B cell (primary cell): ENCODE results near the gene TMEM179B. TPM values are rescaled to one million over a fixed set of nuclear protein-coding genes. Genes with fewer than 3 reads are reported as not detected.

Experiments used
- ATAC-seq: fragments of 200-7000 bp; cut with Tn5 transposase; one replicate; pipeline ENCODE4 v1.10.0; 2021; ENCODE audit warnings: low read depth, mild to moderate bottlenecking, moderate number of reproducible peaks, moderate library complexity
- CTCF ChIA-PET: fragments of 350-600 bp; sonication (Branson Sonifier 250); formaldehyde crosslinking; loops from one replicate; lab custom pipeline; 2021; ENCODE audit warnings: antibody characterized with exemption, inconsistent platforms; lab: Charles Lee
- POLR2A ChIA-PET: fragments of 350-600 bp; sonication (Branson Sonifier 250); formaldehyde crosslinking; loops from one replicate; lab custom pipeline; 2021; ENCODE audit warnings: antibody characterized with exemption; lab: Charles Lee
- DNase-seq: peaks from one replicate; pipeline ENCODE4 v3.0.0; 2013
- H2AFZ ChIP-seq: 2 replicates; pipeline ENCODE4 v1.6.1; 2012; ENCODE audit warnings: mild to moderate bottlenecking, low read depth, low read length; ENCODE audit not compliant: insufficient read depth, poor library complexity, severe bottlenecking
- H3K27ac ChIP-seq, 2 donors: 1 replicate in 1 of 2; 2 replicates in 1 of 2; pipeline ENCODE4 v1.5.1; 2012 to 2013; ENCODE audit warnings: low read length in 2 of 2, mild to moderate bottlenecking in 2 of 2, moderate library complexity in 1 of 2
- H3K27me3 ChIP-seq, 4 experiments: fragments of 200-600 bp in 1 of 4; sonication (generic) in 1 of 4; replicated peaks in 1 of 4; 1 replicate in 2 of 4; 2 replicates in 2 of 4; pipeline versions ENCODE4 v1.6.1 to v1.7.0; 2013 to 2016; ENCODE audit warnings: low read length in 3 of 4, mild to moderate bottlenecking in 2 of 4, mixed read lengths in 1 of 4, moderate library complexity in 1 of 4; ENCODE audit not compliant: insufficient read depth in 4 of 4, control insufficient read depth in 3 of 4; ENCODE audit errors: control extremely low read depth in 1 of 4
- H3K36me3 ChIP-seq, 2 experiments: replicated peaks in 1 of 2; 1 replicate in 1 of 2; 2 replicates in 1 of 2; pipeline versions ENCODE4 v1.6.1 to v1.7.1; 2013; ENCODE audit warnings: low read length in 1 of 2; ENCODE audit not compliant: insufficient read depth in 2 of 2, control insufficient read depth in 1 of 2; ENCODE audit errors: control extremely low read depth in 1 of 2, extremely low read depth in 1 of 2
- H3K4me1 ChIP-seq, 2 donors: fragments of 200-600 bp in 1 of 2; sonication (generic) in 1 of 2; 1 replicate in 1 of 2; 2 replicates in 1 of 2; pipeline versions ENCODE4 v1.5.1 to v1.6.1; 2013 to 2017; ENCODE audit warnings: low read length in 2 of 2; ENCODE audit not compliant: control insufficient read depth in 2 of 2, insufficient read depth in 2 of 2
- H3K4me2 ChIP-seq: replicated peaks from 2 replicates; pipeline ENCODE3; 2012; ENCODE audit warnings: mild to moderate bottlenecking, low read depth, low read length; ENCODE audit not compliant: poor library complexity, severe bottlenecking
- H3K4me3 ChIP-seq, 5 experiments: fragments of 200-600 bp in 1 of 5; sonication (generic) in 1 of 5; 1 replicate in 3 of 5; 2 replicates in 2 of 5; pipeline versions ENCODE4 v1.5.1 to v1.7.0; 2011 to 2016; ENCODE audit warnings: low read length in 4 of 5, mild to moderate bottlenecking in 4 of 5, low read depth in 2 of 5, control low read depth in 1 of 5, moderate library complexity in 1 of 5; ENCODE audit not compliant: insufficient read depth in 1 of 5; ENCODE audit errors: control extremely low read depth in 1 of 5, extremely low read depth in 1 of 5
- H3K79me2 ChIP-seq: fragments of 200-600 bp; sonication (generic); one replicate; pipeline ENCODE4 v1.6.0; 2016; ENCODE audit warnings: low read length; ENCODE audit not compliant: control insufficient read depth, insufficient read depth
- H3K9ac ChIP-seq: fragments of 200-600 bp; sonication (generic); 2 replicates; pipeline ENCODE4 v1.6.1; 2017; ENCODE audit warnings: mild to moderate bottlenecking, low read length, moderate library complexity
- H3K9me3 ChIP-seq, 3 donors: one replicate each; pipeline versions ENCODE4 v1.6.1 to v1.7.1; 2013; ENCODE audit warnings: low read length in 2 of 3; ENCODE audit not compliant: control insufficient read depth in 2 of 3, insufficient read depth in 1 of 3; ENCODE audit errors: control extremely low read depth in 1 of 3
- H4K20me1 ChIP-seq: 2 replicates; pipeline ENCODE4 v1.6.0; 2012; ENCODE audit warnings: mild to moderate bottlenecking, low read length; ENCODE audit not compliant: insufficient read depth, control insufficient read depth, poor library complexity, severe bottlenecking
- H3K27ac Mint-ChIP-seq: one replicate; pipeline ENCODE4 v1.8.0; 2021; ENCODE audit warnings: mixed read lengths
- H3K27me3 Mint-ChIP-seq: one replicate; pipeline ENCODE4 v1.8.0; 2021; ENCODE audit warnings: mixed read lengths
- H3K4me1 Mint-ChIP-seq: one replicate; pipeline ENCODE4 v1.8.0; 2021; ENCODE audit warnings: mixed read lengths
- H3K4me3 Mint-ChIP-seq: one replicate; pipeline ENCODE4 v1.8.0; 2021; ENCODE audit warnings: mixed read lengths
- H3K9me3 Mint-ChIP-seq: one replicate; pipeline ENCODE4 v1.8.0; 2022; ENCODE audit warnings: mixed read lengths; ENCODE audit not compliant: insufficient read depth
- EZH2 ChIP-seq: IDR thresholded peaks from 2 replicates; pipeline ENCODE4 v1.6.1; 2012; ENCODE audit warnings: borderline replicate concordance, low read depth, mild to moderate bottlenecking, moderate library complexity, low read length; ENCODE audit not compliant: insufficient read depth, poor library complexity, severe bottlenecking
- WGBS: methylation state at CpG from one replicate; pipeline ENCODE4 v1.1.5; 2013; ENCODE audit warnings: missing lambda C conversion rate; ENCODE audit not compliant: insufficient coverage; 5-methylcytosine and 5-hydroxymethylcytosine counted together
- intact Hi-C: fragments of 100-400 bp; cut with micrococcal nuclease; formaldehyde crosslinking; loops from one replicate; pipeline ENCODE4 v1.10.0; 2022
- polyA minus RNA-seq: library from RNA; depleted of rRNA, polyadenylated mRNA; stranded (reverse); fragments of >200 nt; gene quantifications from 2 replicates; pipeline ENCODE4 v1.2.3, GENCODE V29; 2012
- polyA plus RNA-seq: library from polyadenylated mRNA; depleted of rRNA; stranded (reverse); fragments of >200 nt; gene quantifications from 2 replicates; pipeline ENCODE4 v1.2.3, GENCODE V29; 2012
- total RNA-seq, 2 donors: library from RNA; stranded (reverse); fragments of 120-200 nt in 1 of 2; gene quantifications; 1 replicate in 1 of 2; 2 replicates in 1 of 2; pipeline versions ENCODE4 v1.2.3 to v1.2.4, GENCODE V29; 2013 to 2022
- TF ChIP-seq, protein P1 (sequence below): fragments of 200-600 bp; IDR thresholded peaks from one replicate; pipeline ENCODE4 v1.8.0; 2022; ENCODE audit warnings: antibody characterized with exemption, mild to moderate bottlenecking

TMEM179B gene, protein sequence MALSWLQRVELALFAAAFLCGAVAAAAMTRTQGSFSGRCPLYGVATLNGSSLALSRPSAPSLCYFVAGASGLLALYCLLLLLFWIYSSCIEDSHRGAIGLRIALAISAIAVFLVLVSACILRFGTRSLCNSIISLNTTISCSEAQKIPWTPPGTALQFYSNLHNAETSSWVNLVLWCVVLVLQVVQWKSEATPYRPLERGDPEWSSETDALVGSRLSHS
- 62.3 and 71.5 TPM in 2 replicates for total RNA-seq
- 47.2 TPM for total RNA-seq (2013)
- polyA plus RNA-seq: 43.2 and 64.3 TPM in 2 replicates
- 50.6 and 50.9 TPM in 2 replicates for polyA minus RNA-seq

DNA sequence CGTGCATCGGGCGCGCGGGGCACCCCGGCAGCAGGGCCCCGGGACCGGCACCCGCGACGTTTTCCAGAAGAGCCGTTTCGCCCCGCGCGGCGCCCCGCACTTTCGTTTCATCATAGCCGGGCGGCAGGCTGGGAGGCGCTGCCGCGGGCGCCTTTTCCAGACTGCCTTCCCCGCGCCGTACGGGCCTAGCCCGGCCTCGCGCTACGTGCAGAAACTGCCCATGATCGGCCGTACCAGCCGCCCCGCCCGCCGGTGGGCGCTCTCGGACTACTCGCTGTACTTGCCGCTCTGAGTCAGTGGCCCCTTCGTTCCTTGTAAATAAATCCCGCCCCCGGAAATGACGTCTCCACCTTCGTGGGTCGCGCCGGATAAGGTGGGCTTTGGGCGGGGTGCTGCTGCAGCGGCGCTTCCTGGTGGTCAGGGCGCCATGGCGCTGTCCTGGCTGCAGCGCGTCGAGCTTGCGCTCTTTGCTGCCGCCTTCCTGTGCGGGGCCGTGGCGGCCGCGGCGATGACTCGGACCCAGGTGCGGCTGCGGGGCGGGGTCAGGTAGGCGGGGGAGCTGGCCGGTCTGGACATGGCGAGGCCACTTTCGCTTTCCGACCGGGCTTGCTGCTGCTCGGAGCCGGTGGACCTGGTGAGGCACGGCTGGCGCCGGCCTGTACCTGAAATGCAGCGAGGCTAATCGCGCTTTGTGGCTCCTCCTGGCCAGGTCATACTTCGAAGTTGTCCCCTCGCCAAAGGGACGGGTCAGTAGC is at the start of gene TMEM179B:
TMEM179B (plus strand) TSS at position 398 of the 755 bp plus-strand sequence; CDS start at position 428, 30 bp downstream.
- Histone ChIP-seq H3K9ac (peak within 1 kb of the TSS; percentile 87), H3K36me3 (peaks cover 1 to 23% of the 10 kb centered on the region in 2 experiments), H3K27me3 (no peaks in the 10 kb centered on the region), H3K27ac (peak within 1 kb of the TSS; percentile 68 to 78), H3K4me1 (peaks cover 27 to 35% of the 10 kb centered on the region in 2 donors), H4K20me1 (peaks cover 15% of the 10 kb centered on the region), H2AFZ (peak within 1 kb of the TSS; percentile 83), H3K9me3 (no peaks in the 10 kb centered on the region), H3K4me3 (peak within 1 kb of the TSS; percentile 87 to 97 (median 94)), H3K4me2 (peak within 1 kb of the TSS; percentile 81), H3K79me2 (peaks cover 40% of the 10 kb centered on the region)
- Mint-ChIP-seq H3K27me3 (no peaks in the 10 kb centered on the region), H3K27ac (peak within 1 kb of the TSS; percentile 96), H3K4me1 (peaks cover 48% of the 10 kb centered on the region), H3K4me3 (peak within 1 kb of the TSS; percentile 97), H3K9me3 (no peaks in the 10 kb centered on the region)
- DNase-seq (peak; percentile 98), ATAC-seq (peak; percentile 70)
- CTCF ChIA-PET: interaction anchor here (0.6 to 7.2 kb wide), 43 partner anchors 8 to 393 kb away, joined by 3 to 101 read pairs (median 4); partner anchors contain the start of genes B3GAT3, BSCL2, EEF1G and GANAB
- WGBS: under 1% methylated on average over 88 of the region's 88 CpGs
- intact Hi-C loops: loop anchor here (1.0 to 10.0 kb wide), 7 partner anchors 16 to 392 kb away; partner anchors contain the start of genes NXF1, TAF6L, WDR74 and ZBTB3
- TF ChIP-seq, protein P1, sequence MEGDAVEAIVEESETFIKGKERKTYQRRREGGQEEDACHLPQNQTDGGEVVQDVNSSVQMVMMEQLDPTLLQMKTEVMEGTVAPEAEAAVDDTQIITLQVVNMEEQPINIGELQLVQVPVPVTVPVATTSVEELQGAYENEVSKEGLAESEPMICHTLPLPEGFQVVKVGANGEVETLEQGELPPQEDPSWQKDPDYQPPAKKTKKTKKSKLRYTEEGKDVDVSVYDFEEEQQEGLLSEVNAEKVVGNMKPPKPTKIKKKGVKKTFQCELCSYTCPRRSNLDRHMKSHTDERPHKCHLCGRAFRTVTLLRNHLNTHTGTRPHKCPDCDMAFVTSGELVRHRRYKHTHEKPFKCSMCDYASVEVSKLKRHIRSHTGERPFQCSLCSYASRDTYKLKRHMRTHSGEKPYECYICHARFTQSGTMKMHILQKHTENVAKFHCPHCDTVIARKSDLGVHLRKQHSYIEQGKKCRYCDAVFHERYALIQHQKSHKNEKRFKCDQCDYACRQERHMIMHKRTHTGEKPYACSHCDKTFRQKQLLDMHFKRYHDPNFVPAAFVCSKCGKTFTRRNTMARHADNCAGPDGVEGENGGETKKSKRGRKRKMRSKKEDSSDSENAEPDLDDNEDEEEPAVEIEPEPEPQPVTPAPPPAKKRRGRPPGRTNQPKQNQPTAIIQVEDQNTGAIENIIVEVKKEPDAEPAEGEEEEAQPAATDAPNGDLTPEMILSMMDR: peak; percentile 65
- no peak for TF ChIP-seq EZH2
- POLR2A ChIA-PET: interaction anchor here (0.6 to 3.7 kb wide), 19 partner anchors 14 to 1358 kb away, joined by 3 to 60 read pairs (median 6); partner anchors contain the start of genes C11orf98, CPSF7, CSKMT and HNRNPUL2
